ENCODE results near the gene SNRK. TPM values are rescaled to one million over a fixed set of nuclear protein-coding genes. Genes with fewer than 3 reads are reported as not detected.

SNRK gene
- total and polyA plus RNA-seq, 2 of the 13 experiments (the other 11 are each of a cell fraction or from before 2014, with no cell fraction given), result 11.4 to 16.1 TPM

DNA sequence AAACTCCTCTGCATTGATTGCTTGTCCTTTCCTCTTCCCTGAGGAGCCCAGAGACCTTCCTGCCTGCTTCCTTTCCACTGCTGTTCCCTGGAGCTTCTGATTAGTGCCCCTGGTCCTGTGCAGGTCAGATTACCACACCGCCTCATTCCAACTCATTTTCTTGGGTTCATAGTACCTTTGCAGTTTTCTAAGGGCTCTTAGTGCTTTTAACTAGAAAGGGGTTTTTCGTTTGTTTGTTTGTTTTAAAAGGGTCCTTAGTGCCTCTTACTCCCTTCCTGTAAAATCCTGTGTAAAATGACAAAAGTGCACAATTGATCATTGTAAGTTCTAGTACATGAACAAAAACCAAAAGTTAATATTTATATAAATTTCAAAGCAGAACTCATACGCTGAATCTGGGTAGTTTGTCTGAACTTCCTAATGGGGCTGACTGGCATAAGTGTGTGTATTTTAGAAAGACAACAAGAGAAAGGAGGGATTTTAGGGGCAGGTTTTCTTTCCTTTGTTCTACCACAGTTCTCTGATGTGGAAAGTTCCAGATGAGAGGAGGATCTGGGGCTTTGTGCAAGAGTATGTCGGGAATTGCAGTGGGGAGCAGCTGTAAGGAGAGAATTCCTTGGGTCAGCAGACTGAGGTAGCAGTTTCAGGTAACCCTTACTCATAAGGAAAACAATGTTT, 30.6 kb downstream of the SNRK start (continued):
- TF ChIP-seq KDM4B (CRISPR knock-in tag; IDR thresholded peaks at IDR 0.05) (0 out of 2 replicates have a peak, but pooled peaks have one; percentile 48), KDM1A (CRISPR knock-in tag; IDR thresholded peaks at IDR 0.05) (peak; percentile 91), KDM2A (CRISPR knock-in tag; IDR thresholded peaks at IDR 0.05; ENCODE audit: borderline replicate concordance, low read depth) (0 out of 2 replicates have a peak, but pooled peaks have one; percentile 19), SP5 (CRISPR knock-in tag; IDR thresholded peaks at IDR 0.05; ENCODE audit: borderline replicate concordance, low read depth) (0 out of 2 replicates have a peak, but pooled peaks have one; percentile 43), ZNF530 (CRISPR knock-in tag; IDR thresholded peaks at IDR 0.05; ENCODE audit: low read depth) (no peak), ZSCAN9 (CRISPR knock-in tag; IDR thresholded peaks at IDR 0.05; ENCODE audit: borderline replicate concordance) (no peak), GATAD1 (CRISPR knock-in tag; IDR thresholded peaks at IDR 0.05) (peak; percentile 8; the same call in 1 of the 2 replicates), NR2F6 (IDR thresholded peaks at IDR 0.05) (peak; percentile 74), NR2F6 (CRISPR knock-in tag; IDR thresholded peaks at IDR 0.05) (peak; percentile 57), MAFF (IDR thresholded peaks at IDR 0.05; ENCODE audit: low read depth, low read length) (0 out of 2 replicates have a peak, but pooled peaks have one; percentile 23), FOXA3 (CRISPR knock-in tag; IDR thresholded peaks at IDR 0.05) (peak; percentile 52), NCOR1 (IDR thresholded peaks at IDR 0.05; ENCODE audit: borderline replicate concordance, low read length) (peak; percentile 86; the same call in 1 of the 2 replicates), MAFK (conservative IDR thresholded peaks at IDR 0.05 in 1 of 2, IDR thresholded peaks at IDR 0.05 in 1 of 2; ENCODE audit: low read length in 2 of 2) (peak in 1 of 2 experiments; percentile 13; a peak in 1 of 4 replicates), FOXJ3 (CRISPR knock-in tag; IDR thresholded peaks at IDR 0.05; ENCODE audit: borderline replicate concordance) (peak; percentile 61; the same call in 1 of the 2 replicates), FOSL2 (CRISPR knock-in tag; IDR thresholded peaks at IDR 0.05) (peak; percentile 53), PHF20 (CRISPR knock-in tag; IDR thresholded peaks at IDR 0.05) (no peak), KDM6A (CRISPR knock-in tag; IDR thresholded peaks at IDR 0.05; ENCODE audit: low read depth) (peak; percentile 67), ZNF431 (CRISPR knock-in tag; IDR thresholded peaks at IDR 0.05; ENCODE audit: borderline replicate concordance, low read depth) (no peak), GPN1 (CRISPR knock-in tag; IDR thresholded peaks at IDR 0.05; ENCODE audit: borderline replicate concordance) (no peak), U2AF1 (optimal IDR thresholded peaks at IDR 0.05; ENCODE audit: low read depth, low read length) (no peak)
- TF ChIP-seq, protein P1, sequence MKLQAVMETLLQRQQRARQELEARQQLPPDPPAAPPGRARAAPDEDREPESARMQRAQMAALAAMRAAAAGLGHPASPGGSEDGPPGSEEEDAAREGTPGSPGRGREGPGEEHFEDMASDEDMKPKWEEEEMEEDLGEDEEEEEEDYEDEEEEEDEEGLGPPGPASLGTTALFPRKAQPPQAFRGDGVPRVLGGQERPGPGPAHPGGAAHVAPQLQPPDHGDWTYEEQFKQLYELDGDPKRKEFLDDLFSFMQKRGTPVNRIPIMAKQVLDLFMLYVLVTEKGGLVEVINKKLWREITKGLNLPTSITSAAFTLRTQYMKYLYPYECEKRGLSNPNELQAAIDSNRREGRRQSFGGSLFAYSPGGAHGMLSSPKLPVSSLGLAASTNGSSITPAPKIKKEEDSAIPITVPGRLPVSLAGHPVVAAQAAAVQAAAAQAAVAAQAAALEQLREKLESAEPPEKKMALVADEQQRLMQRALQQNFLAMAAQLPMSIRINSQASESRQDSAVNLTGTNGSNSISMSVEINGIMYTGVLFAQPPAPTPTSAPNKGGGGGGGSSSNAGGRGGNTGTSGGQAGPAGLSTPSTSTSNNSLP (IDR thresholded peaks at IDR 0.05; ENCODE audit: low read depth, low read length), result 0 out of 2 replicates have a peak, but pooled peaks have one; percentile 22
- TF ChIP-seq, protein P2, sequence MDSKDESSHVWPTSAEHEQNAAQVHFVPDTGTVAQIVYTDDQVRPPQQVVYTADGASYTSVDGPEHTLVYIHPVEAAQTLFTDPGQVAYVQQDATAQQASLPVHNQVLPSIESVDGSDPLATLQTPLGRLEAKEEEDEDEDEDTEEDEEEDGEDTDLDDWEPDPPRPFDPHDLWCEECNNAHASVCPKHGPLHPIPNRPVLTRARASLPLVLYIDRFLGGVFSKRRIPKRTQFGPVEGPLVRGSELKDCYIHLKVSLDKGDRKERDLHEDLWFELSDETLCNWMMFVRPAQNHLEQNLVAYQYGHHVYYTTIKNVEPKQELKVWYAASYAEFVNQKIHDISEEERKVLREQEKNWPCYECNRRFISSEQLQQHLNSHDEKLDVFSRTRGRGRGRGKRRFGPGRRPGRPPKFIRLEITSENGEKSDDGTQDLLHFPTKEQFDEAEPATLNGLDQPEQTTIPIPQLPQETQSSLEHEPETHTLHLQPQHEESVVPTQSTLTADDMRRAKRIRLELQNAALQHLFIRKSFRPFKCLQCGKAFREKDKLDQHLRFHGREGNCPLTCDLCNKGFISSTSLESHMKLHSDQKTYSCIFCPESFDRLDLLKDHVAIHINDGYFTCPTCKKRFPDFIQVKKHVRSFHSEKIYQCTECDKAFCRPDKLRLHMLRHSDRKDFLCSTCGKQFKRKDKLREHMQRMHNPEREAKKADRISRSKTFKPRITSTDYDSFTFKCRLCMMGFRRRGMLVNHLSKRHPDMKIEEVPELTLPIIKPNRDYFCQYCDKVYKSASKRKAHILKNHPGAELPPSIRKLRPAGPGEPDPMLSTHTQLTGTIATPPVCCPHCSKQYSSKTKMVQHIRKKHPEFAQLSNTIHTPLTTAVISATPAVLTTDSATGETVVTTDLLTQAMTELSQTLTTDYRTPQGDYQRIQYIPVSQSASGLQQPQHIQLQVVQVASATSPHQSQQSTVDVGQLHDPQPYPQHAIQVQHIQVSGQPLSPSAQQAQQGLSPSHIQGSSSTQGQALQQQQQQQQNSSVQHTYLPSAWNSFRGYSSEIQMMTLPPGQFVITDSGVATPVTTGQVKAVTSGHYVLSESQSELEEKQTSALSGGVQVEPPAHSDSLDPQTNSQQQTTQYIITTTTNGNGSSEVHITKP (CRISPR knock-in tag; IDR thresholded peaks at IDR 0.05; ENCODE audit: low read depth), result no peak
- TF ChIP-seq, protein P3, sequence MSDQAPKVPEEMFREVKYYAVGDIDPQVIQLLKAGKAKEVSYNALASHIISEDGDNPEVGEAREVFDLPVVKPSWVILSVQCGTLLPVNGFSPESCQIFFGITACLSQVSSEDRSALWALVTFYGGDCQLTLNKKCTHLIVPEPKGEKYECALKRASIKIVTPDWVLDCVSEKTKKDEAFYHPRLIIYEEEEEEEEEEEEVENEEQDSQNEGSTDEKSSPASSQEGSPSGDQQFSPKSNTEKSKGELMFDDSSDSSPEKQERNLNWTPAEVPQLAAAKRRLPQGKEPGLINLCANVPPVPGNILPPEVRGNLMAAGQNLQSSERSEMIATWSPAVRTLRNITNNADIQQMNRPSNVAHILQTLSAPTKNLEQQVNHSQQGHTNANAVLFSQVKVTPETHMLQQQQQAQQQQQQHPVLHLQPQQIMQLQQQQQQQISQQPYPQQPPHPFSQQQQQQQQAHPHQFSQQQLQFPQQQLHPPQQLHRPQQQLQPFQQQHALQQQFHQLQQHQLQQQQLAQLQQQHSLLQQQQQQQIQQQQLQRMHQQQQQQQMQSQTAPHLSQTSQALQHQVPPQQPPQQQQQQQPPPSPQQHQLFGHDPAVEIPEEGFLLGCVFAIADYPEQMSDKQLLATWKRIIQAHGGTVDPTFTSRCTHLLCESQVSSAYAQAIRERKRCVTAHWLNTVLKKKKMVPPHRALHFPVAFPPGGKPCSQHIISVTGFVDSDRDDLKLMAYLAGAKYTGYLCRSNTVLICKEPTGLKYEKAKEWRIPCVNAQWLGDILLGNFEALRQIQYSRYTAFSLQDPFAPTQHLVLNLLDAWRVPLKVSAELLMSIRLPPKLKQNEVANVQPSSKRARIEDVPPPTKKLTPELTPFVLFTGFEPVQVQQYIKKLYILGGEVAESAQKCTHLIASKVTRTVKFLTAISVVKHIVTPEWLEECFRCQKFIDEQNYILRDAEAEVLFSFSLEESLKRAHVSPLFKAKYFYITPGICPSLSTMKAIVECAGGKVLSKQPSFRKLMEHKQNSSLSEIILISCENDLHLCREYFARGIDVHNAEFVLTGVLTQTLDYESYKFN (CRISPR knock-in tag; conservative IDR thresholded peaks at IDR 0.05), result peak; percentile 92

Measured in HepG2 (cell line).